Chondrocyte (in vitro differentiated cells): ENCODE results near the gene MBNL2. TPM values are rescaled to one million over a fixed set of nuclear protein-coding genes. Genes with fewer than 3 reads are reported as not detected.
A peak's percentile ranks its signal among the peaks of the same experiment; 100 is the strongest.

Source experiments
- DNase-seq: peaks from one replicate; pipeline ENCODE4 v3.0.0; 2021; ENCODE audit warnings: mixed read lengths, low spot score
- H3K27ac Mint-ChIP-seq: one replicate; pipeline ENCODE4 v1.8.0; 2021; ENCODE audit warnings: mild to moderate bottlenecking, moderate library complexity, mixed read lengths; ENCODE audit not compliant: unreplicated experiment
- H3K27me3 Mint-ChIP-seq: 2 replicates; pipeline ENCODE4 v1.8.0; 2021; ENCODE audit warnings: low read depth, mixed read lengths
- H3K36me3 Mint-ChIP-seq: 2 replicates; pipeline ENCODE4 v1.8.0; 2021; ENCODE audit warnings: low read depth, mixed read lengths
- H3K4me1 Mint-ChIP-seq: 2 replicates; pipeline ENCODE4 v1.8.0; 2021; ENCODE audit warnings: low read depth, mild to moderate bottlenecking, mixed read lengths
- H3K4me3 Mint-ChIP-seq: one replicate; pipeline ENCODE4 v1.8.0; 2021; ENCODE audit warnings: mild to moderate bottlenecking, moderate library complexity, mixed read lengths; ENCODE audit not compliant: unreplicated experiment
- H3K9me3 Mint-ChIP-seq: 2 replicates; pipeline ENCODE4 v1.8.0; 2021; ENCODE audit warnings: low read depth, mixed read lengths
- CTCF ChIP-seq: fragments of 200-600 bp; sonication (generic); IDR thresholded peaks from 2 replicates; pipeline ENCODE4 v1.5.0; 2021; ENCODE audit warnings: antibody characterized with exemption, mild to moderate bottlenecking, moderate library complexity
- total RNA-seq: library from RNA; stranded (reverse); gene quantifications from 3 replicates; pipeline ENCODE4 v1.2.1, GENCODE V29; 2021

The MBNL2 gene
- total RNA-seq, 1 donor from 2014 or later: 41.3 TPM

GRCh38 chr13:97241761-97242160 is 19.6 kb downstream of the MBNL2 start:
- H3K36me3 Mint-ChIP-seq: peaks cover 2% of the 10 kb centered on the region
- H3K27ac Mint-ChIP-seq: no peak overlapping the region
- H3K4me3 Mint-ChIP-seq: no peak overlapping the region
- no peaks in the 10 kb centered on the region for H3K9me3 Mint-ChIP-seq
- H3K4me1 Mint-ChIP-seq: peaks cover 85% of the 10 kb centered on the region
- no peak for TF ChIP-seq CTCF
- DNase-seq: no peak
- H3K27me3 Mint-ChIP-seq: no peaks in the 10 kb centered on the region

GRCh38 chr13:97242755-97243497 is 20.8 kb downstream of the MBNL2 start:
- TF ChIP-seq CTCF: no peak
- no peak for DNase-seq
- no peaks in the 10 kb centered on the region for H3K9me3 Mint-ChIP-seq
- H3K4me3 Mint-ChIP-seq: no peak overlapping the region
- no peak overlapping the region for H3K27ac Mint-ChIP-seq
- H3K36me3 Mint-ChIP-seq: peaks cover 2% of the 10 kb centered on the region
- peaks cover 88% of the 10 kb centered on the region for H3K4me1 Mint-ChIP-seq
- no peaks in the 10 kb centered on the region for H3K27me3 Mint-ChIP-seq

- peak overlapping the region; percentile 83 for H3K27ac Mint-ChIP-seq
- peaks cover 87% of the 10 kb centered on the region for H3K4me1 Mint-ChIP-seq
- peak overlapping the region; percentile 18 for H3K4me3 Mint-ChIP-seq
- no peak for DNase-seq
- TF ChIP-seq CTCF: no peak
- no peaks in the 10 kb centered on the region for H3K27me3 Mint-ChIP-seq
- no peaks in the 10 kb centered on the region for H3K9me3 Mint-ChIP-seq
- H3K36me3 Mint-ChIP-seq: no peaks in the 10 kb centered on the region
These were observed 22.0 kb downstream of the MBNL2 start for GRCh38 chr13:97243915-97244781.

GRCh38 chr13:97245011-97245410 is 22.9 kb downstream of the MBNL2 start:
- no peak for TF ChIP-seq CTCF
- H3K27ac Mint-ChIP-seq: peak overlapping the region; percentile 84
- H3K4me3 Mint-ChIP-seq: no peak overlapping the region
- DNase-seq: no peak
- no peaks in the 10 kb centered on the region for H3K36me3 Mint-ChIP-seq
- no peaks in the 10 kb centered on the region for H3K9me3 Mint-ChIP-seq
- H3K27me3 Mint-ChIP-seq: no peaks in the 10 kb centered on the region
- peaks cover 87% of the 10 kb centered on the region for H3K4me1 Mint-ChIP-seq

GRCh38 chr13:97246596-97247158 is 24.5 kb downstream of the MBNL2 start:
- Mint-ChIP-seq H3K4me1 (peaks cover 87% of the 10 kb centered on the region), H3K9me3 (no peaks in the 10 kb centered on the region), H3K36me3 (no peaks in the 10 kb centered on the region), H3K27ac (peak overlapping the region; percentile 84), H3K27me3 (no peaks in the 10 kb centered on the region), H3K4me3 (peak overlapping the region; percentile 51)
- DNase-seq: no peak
- no peak for TF ChIP-seq CTCF
